HG03060 (cell line): ENCODE data around the gene KCNF1.

Source experiments
- ATAC-seq: cut with Tn5 transposase; IDR thresholded peaks from one replicate; pipeline ENCODE4 v1.9.1; 2021; ENCODE audit warnings: low read depth, moderate number of reproducible peaks; ENCODE audit not compliant: unreplicated experiment

KCNF1 gene

DNA sequence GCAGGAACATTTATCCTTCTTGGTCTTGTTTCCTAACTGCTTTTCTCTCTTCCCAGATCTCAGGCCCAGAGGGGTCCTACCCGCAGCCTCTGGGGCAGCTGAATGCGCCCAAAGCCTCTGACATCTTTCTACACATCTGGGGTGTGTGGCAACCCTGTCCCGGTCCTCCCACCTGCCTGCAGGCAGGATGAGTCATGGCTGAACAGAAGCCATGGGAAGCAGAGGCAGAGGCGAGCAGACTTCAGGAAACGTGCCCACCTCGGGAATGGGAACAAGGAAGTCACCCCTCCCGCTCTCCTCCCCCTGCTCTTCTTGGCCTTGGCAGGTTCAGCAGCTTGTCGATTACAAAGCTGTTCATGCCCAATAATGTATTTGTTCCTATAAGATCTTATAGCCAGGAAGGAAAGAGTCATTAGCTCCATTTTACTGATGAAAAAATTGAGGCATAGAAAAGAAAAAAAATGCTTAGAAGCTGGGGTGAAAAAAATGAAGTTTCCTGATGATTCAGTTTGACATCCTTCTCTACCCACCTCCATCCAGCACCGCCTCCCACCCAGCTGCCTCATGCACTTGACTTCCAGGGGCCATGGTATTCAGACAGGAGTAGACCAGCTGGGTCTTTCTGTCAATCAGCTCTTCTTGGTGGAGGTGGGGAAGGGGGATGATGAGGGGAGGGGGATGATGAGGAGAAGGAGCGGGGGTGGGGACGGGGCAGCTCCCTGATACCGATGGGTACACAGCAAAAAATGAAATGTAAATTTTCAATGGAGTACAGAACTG, 10.4 kb upstream of the KCNF1 start:
- ATAC-seq, result no peak

DNA sequence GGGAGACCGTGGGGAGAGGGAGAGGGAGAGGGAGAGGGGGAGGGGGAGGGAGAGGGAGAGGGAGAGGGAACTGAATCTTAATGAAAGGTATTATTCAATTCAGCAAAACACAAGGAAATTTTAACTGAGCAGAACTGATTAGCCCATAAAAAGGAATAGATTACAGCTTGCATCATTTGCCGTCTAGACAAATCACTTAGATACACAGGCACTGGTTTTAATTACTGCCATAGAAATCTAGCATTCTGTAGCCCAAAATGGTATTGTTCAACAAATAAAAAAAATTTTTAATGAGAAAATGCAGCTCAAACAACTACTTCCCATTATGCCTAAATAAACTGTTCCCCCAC, 7.9 kb upstream of the KCNF1 start:
- no peak for ATAC-seq

DNA sequence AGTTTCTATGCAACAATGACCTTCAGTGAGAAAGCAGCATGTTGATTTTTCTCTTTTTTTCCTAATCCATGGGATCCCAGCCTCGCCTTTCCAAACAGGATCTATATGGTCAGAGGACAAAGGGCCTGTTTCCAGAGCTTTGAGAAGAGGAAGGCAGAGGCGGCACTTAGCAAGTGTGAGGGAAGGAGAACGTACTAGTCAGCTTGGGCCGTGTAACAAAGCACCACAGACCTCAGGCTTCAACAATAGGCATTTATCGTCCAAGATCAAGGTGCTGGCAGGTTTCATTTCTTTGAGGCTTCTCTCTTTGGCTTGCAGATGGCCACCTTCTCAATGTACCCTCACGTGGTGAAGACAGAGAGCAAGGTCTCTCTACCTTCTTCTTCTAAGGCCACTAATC, 7.3 kb upstream of the KCNF1 start:
- no peak for ATAC-seq

DNA sequence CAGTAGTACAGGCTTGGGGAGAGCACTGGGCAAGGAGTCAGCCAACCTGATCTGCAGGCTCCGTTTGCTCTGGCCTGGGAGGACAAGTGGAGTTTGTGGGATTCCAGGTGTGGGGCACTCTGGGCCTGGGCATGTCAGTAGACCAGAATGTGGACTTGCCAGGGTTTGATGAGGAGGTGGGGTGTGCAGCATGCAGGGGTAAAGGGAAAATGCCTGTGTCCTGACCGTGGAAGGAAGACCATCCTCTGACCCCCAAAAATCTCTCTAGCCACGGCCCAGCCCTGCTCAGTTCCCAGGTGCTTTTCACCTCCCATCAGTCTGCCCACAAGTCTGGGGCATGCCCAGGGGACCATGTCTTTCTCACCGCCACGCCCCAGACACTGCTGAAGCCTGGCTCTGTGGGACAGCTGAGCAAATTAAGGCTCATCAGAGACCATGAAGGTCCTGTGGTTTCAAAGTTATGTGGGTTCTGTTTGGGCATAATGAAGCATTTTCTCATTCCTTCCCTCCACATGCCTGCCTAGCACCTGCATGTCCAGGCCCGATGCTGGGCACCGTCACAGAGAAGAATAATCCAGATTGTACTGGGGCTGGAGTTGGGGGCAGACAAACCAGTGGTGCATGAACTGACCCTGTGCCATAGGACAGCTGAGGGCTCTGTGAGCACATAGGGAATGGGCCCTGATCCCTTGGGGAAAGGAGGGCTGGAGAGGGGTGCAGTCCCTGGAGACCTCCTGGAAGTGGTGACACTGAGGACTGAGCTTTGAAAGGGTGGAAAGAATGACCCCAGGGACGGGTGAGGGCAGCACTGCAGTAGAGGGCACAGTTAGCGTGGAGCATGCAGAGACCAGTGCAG, 6.5 kb upstream of the KCNF1 start:
- ATAC-seq, result no peak

DNA sequence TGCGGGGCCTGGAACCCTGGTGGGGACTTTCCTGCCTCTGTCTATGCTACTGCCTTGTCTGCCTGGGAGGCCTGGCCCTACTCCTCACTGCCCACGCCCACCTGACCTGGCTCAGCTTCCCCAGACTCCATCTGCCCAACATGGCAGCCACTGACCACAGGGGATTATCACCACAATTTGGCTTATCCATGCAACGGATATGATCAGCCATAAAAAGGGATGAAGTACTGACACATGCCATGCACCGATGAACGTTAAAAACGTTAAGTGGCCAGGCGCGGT, 5.9 kb upstream of the KCNF1 start:
- no peak for ATAC-seq

DNA sequence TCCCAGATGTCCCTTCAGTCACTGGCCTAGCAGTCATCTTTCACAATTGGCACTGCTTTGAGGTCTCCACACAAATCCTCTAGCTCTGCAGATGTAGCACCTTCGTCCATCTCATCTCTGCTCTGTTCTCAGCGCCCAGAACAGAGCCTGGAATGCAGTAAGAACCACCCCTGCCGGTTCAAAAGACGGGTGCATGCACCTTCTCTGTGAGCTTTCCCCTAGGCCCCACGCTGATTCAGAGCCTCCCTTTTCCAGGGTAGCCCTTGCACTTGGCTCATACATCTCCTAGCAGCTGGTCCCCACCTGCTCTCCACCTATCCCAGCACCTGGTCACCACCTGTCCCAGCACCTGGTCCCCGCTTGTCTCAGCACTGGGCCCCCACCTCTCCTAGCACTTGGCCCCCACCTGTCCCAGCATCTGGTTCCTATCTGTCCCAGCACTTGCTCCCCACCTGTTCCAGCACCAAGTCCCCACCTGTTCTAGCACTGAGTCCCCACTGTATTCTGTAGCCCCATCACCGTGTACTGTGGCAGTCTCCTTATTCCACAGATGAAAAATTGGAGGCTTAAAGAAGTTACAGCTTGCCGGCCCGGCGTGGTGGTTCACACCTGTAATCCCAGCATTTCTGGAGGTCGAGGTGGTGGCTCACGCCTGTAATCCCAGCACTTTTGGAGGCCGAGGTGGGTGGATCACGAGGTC, 4.7 kb upstream of the KCNF1 start:
- no peak for ATAC-seq

DNA sequence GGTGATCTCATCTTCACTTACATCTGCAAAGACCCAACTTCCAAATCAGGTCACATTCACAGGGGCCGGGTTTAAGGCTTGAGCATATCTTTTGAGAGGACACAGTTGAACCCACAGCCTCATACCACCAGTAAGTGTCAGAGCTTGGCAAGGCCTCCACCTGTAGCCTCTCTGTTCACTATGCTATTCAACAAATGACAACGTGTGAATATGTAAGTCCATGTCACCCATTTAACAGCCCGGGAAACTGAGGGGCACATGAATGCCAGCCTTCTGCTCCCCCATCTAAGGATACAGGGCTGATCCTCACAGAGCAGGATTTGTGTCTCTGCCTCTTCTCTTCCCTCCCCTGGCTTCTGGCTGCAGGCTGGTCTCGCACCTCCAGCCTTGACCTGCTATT, 3.5 kb upstream of the KCNF1 start:
- ATAC-seq, result no peak

DNA sequence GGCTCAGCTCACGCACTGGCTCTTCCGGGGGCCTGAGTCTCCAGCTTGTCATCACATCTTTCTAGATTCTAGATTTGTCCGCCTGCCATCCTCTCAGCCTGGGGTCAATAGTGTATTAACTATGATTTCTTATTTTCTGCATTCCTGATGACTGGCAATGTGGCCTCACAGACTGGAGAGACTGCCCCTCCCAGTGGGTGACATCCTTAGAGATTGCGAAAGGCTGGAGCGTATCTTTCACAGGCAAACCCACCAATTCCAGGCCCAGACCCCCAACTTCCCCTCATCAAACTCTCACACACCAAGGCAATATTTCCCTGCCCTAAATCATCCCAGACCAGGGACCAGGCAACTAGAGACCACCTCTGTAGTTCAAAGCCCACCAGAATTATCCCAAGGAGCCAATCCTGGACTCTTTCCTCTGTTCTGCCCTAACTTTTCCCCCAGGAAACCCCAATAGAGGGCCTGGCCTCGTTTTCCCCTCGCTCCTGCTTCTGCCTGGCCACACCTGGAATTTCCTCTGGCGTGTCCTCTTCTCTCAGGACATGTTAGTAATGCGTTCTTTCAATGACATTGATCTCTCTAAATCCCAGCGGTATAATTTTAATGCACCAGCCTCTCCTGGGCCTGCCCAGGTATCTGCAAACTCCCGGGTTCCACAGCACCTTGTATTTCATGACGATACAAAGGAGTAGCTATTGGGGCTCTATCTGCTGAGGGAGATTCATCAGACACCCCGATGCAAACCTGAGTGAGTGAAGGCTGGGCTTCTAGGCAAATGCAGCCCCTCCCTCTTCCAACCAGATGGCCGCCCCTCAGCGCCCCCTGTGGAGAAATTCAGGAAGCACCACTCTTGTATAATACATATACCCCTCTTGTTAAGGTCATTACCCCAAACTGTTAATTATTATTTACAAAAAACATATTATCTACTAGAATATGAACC, 2.4 kb upstream of the KCNF1 start:
- no peak for ATAC-seq

DNA sequence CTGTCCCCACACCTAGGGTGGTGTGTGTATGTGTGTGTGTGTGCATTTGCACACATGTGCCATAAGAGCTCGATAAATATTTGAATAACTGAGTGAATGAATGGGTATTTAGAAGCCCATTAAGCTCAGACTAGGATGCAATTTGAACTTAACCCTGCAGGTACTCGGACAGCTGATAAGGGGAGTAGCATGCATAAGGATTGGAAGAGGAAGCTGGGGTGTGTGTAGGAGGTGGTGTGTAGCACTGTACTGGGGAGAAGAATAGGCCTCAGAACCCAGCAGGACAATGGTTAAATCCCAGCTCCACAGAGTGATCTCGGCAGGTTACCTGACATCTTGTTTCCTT, 1.8 kb upstream of the KCNF1 start:
- ATAC-seq, result no peak

DNA sequence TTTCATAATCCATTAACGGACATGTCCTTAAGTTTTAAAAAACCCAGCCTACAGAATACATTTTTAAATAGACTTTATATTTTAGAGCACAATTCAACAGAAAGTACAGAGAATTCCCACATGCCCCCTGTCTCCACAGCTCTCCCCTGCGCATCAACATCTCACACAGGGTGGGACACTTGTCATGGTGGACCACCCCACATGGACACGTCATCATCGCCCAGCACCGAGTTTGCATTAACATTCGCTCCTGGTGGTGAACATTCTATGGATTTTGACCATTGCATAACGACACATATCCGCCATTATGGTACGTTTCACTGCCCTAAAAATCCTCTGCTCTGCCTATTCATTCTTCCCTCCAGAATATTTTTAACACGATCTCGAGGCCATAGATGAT, 1.1 kb upstream of the KCNF1 start:
- ATAC-seq, result no peak

DNA sequence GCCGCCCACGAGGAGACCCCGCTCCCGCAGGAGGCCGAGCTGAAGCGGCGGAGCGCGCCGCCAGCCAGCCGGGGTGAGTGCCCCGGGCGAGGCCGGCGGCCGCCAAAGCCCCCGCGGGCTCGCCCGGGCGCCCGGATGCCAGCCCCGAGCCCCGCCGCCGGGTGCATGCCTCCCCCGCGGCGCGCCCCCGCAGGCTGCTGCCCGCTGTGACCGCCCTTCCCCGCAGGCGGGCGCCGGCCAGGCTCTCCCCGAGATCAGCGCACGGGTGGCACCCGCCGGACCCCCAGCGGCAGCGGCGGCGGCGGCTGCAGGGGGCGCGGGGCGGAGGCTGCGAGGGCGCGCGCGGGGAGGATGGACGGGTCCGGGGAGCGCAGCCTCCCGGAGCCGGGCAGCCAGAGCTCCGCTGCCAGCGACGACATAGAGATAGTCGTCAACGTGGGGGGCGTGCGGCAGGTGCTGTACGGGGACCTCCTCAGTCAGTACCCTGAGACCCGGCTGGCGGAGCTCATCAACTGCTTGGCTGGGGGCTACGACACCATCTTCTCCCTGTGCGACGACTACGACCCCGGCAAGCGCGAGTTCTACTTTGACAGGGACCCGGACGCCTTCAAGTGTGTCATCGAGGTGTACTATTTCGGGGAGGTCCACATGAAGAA, 470 bp downstream of the KCNF1 start:
- ATAC-seq, result no peak

DNA sequence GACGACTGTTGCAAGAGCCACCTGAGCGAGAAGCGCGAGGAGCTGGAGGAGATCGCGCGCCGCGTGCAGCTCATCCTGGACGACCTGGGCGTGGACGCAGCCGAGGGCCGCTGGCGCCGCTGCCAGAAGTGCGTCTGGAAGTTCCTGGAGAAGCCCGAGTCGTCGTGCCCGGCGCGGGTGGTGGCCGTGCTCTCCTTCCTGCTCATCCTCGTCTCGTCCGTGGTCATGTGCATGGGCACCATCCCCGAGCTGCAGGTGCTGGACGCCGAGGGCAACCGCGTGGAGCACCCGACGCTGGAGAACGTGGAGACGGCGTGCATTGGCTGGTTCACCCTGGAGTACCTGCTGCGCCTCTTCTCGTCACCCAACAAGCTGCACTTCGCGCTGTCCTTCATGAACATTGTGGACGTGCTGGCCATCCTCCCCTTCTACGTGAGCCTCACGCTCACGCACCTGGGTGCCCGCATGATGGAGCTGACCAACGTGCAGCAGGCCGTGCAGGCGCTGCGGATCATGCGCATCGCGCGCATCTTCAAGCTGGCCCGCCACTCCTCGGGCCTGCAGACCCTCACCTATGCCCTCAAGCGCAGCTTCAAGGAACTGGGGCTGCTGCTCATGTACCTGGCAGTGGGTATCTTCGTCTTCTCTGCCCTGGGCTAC, 1.2 kb downstream of the KCNF1 start:
- ATAC-seq, result no peak

DNA sequence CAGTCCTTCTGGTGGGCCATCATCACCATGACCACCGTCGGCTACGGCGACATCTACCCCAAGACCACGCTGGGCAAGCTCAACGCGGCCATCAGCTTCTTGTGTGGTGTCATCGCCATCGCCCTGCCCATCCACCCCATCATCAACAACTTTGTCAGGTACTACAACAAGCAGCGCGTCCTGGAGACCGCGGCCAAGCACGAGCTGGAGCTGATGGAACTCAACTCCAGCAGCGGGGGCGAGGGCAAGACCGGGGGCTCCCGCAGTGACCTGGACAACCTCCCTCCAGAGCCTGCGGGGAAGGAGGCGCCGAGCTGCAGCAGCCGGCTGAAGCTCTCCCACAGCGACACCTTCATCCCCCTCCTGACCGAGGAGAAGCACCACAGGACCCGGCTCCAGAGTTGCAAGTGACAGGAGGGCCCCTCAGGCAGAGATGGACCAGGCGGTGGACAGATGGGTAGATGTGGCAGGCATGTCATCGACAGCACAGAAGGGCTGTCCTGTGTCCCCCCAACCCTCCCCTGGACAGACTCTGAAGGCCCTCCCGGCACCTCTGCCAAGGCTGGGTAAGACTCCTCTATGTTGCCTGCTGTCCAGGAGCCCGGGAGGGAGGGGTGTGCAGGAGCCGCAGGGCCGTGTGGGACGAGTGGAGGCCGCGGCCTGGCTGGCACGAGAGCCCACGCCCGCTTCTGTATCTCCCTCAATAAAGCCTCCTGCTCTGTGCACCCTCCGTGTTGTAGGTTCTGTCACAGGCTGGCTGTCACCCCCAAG, 2.0 kb downstream of the KCNF1 start:
- ATAC-seq, result no peak

DNA sequence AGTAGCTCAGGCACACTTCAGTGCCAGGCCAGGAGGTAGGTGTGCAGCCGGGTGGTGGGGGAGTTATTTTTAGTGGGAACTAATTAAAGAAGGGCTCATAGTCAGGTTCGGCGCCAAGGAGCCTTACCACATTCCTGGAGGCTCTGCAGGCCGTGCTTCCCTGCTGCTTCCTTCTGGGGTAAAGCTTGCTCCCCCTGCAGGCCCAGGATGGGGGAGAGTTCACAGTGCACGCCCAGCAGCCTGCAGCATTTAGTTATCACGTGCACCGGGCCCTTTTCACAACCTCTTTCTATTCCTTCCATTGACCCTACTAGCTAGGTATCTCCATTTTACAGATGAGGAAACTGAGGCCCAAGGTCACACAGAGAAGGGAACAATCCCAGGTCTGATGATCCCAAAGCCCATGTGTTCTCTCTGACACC, 2.5 kb downstream of the KCNF1 start:
- no peak for ATAC-seq

DNA sequence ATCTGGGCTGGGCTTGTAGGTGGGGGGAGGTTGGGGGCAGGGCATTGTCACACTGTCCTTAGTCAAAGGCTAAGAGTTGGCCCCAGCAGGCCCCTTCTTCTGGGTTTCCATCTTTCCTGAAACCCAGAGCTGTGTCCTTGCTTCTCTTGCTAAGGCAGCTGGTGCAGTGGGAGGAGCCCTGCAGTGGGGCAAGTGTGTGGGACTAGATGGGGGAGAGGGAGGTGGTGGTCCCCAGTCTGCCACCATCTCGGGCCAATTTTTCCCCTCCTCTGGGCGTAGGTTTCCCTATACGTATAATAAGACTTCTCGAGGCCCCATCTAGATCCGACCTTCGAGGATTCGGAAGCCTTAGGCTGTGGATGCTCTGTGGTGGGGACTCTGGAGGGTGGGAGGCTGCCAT, 3.5 kb downstream of the KCNF1 start:
- ATAC-seq, result no peak

DNA sequence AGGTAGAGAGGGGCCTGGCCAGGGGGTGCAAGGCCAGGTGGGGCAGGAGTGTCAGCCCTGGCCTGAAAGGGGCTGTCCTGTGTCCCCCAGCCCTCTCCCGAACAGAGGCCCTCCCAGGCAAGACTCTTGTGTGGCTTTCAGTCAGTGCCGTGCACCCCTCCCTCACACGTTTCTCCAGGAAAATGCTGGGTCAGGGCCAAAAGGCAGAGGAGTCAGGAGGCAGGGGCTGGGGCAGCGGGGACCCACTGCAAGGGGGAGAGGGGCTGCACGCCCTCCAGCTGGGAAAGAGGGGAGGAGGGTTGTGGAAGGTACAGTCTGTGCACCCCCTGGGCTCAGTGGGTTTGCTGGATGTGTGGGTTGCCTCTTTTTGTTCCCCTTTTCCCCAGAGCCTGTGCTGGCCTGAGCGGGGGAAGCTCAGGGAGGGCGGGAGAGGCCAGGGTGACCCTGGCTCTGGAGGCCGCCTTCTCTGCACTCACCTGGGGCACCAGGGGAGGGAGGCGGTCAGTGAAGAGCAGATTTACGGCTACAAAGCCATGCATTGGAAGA, 4.1 kb downstream of the KCNF1 start:
- ATAC-seq, result no peak

DNA sequence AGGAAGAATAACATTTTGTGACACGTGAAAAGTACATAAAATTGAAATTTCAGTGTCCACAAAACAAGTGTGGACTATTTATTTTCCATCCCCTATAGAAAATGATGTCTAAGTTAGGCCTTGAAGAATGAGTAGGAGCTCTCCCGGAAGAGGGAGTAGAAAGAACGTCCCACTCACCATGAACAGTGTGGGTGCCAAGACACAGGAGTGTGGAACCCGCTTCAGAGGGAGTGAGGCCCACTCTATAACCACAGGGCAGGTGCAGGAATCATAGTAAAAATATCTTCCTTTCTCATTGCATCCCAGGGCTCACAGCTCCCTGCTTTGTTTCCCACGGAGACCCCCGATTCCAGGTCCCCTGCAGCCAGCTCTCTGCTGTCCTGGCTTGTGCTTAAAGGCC, 5.2 kb downstream of the KCNF1 start:
- ATAC-seq, result no peak

DNA sequence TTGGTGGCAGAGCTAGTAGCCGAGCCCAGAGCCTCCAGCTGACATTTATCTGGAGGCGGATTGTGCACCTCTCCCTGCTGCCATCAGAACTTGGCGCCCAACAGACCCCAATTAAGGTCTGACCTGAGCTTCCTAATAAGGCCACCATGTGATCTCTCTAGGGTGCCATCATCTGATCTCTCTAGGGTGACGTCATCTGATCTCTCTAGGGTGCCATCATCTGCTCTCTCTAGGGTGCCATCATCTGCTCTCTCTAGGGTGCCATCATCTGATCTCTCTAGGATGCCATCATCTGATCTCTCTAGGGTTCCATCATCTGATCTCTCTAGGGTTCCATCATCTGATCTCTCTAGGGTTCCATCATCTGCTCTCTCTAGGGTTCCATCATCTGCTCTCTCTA, 6.2 kb downstream of the KCNF1 start:
- ATAC-seq, result no peak
